Panc1 (cell line): ENCODE measurements around the gene TLR10. TPM values are rescaled to one million over a fixed set of nuclear protein-coding genes. Genes with fewer than 3 reads are reported as not detected.

ENCODE experiments used
- total RNA-seq: library from RNA; stranded (reverse); gene quantifications from one replicate; pipeline ENCODE4 v1.2.1, GENCODE V29; 2021; ENCODE audit not compliant: unreplicated experiment

The TLR10 gene
- total RNA-seq, 1 experiment from 2014 or later = 0.05 TPM

Other genes starting within 250 kb of the TLR10 start
- 14.4 TPM for gene KLF3, start 118.8 kb downstream of the TLR10 start, total RNA-seq
- gene TLR1, start 21.8 kb upstream of the TLR10 start, total RNA-seq = 0.41 TPM
- gene TLR6, start 73.8 kb upstream of the TLR10 start, total RNA-seq = 1.1 TPM
- 32.0 TPM for gene FAM114A1, start 84.8 kb upstream of the TLR10 start, total RNA-seq
- 5.8 TPM for gene TMEM156, start 249.4 kb upstream of the TLR10 start, total RNA-seq